H9 (cell line): Measurements from ENCODE around the gene C3orf20. TPM values are rescaled to one million over a fixed set of nuclear protein-coding genes. Genes with fewer than 3 reads are reported as not detected.

ENCODE experiments used
- DNase-seq: peaks from one replicate; pipeline ENCODE4 v3.0.0-alpha.2; 2017
- H2AFZ ChIP-seq: one replicate; pipeline ENCODE4 v1.6.1; 2013; ENCODE audit warnings: mild to moderate bottlenecking, low read length, control low read depth, moderate library complexity
- H2AK5ac ChIP-seq: 2 replicates; pipeline ENCODE4 v1.6.1; 2013; ENCODE audit warnings: low read length, control low read depth, mixed read lengths; ENCODE audit not compliant: insufficient read length
- H2BK120ac ChIP-seq: one replicate; pipeline ENCODE4 v1.6.1; 2013; ENCODE audit warnings: low read depth, mild to moderate bottlenecking, low read length, control low read depth, inconsistent platforms; ENCODE audit not compliant: poor library complexity, severe bottlenecking
- H2BK12ac ChIP-seq: 2 replicates; pipeline ENCODE4 v1.6.1; 2013; ENCODE audit warnings: low read length, control low read depth, mixed read lengths, low read depth; ENCODE audit not compliant: insufficient read length
- H2BK15ac ChIP-seq: 2 replicates; pipeline ENCODE4 v1.6.1; 2013; ENCODE audit warnings: low read depth, low read length, control low read depth
- H2BK20ac ChIP-seq: one replicate; pipeline ENCODE4 v1.6.1; 2013; ENCODE audit warnings: low read depth, mild to moderate bottlenecking, low read length, control low read depth, inconsistent platforms; ENCODE audit not compliant: poor library complexity, severe bottlenecking
- H2BK5ac ChIP-seq: 2 replicates; pipeline ENCODE4 v1.6.1; 2013; ENCODE audit warnings: low read length, control low read depth, mixed read lengths; ENCODE audit not compliant: insufficient read length
- H3K14ac ChIP-seq: 2 replicates; pipeline ENCODE4 v1.6.1; 2013; ENCODE audit warnings: low read length, control low read depth; ENCODE audit not compliant: insufficient read depth
- H3K18ac ChIP-seq: 2 replicates; pipeline ENCODE4 v1.6.1; 2013; ENCODE audit warnings: low read depth, mild to moderate bottlenecking, mixed read lengths, low read length, control low read depth; ENCODE audit not compliant: insufficient read length
- H3K23ac ChIP-seq: 2 replicates; pipeline ENCODE4 v1.6.1; 2013; ENCODE audit warnings: low read length, control low read depth, mixed read lengths, low read depth; ENCODE audit not compliant: insufficient read length
- H3K23me2 ChIP-seq: 2 replicates; pipeline ENCODE4 v1.6.1; 2013; ENCODE audit warnings: low read depth, mild to moderate bottlenecking, mixed read lengths, low read length, control low read depth; ENCODE audit not compliant: insufficient read length, poor library complexity, severe bottlenecking
- H3K27ac ChIP-seq: 2 replicates; pipeline ENCODE4 v1.5.1; 2013; ENCODE audit warnings: low read length, control low read depth, mixed read lengths, low read depth; ENCODE audit not compliant: insufficient read length
- H3K27me3 ChIP-seq: 2 replicates; pipeline ENCODE4 v1.6.1; 2013; ENCODE audit warnings: low read length, control low read depth, inconsistent platforms; ENCODE audit not compliant: insufficient read depth
- H3K4ac ChIP-seq: 2 replicates; pipeline ENCODE4 v1.6.1; 2013; ENCODE audit warnings: low read depth, mild to moderate bottlenecking, control low read depth, inconsistent platforms, low read length, moderate library complexity
- H3K4me1 ChIP-seq: 2 replicates; pipeline ENCODE4 v1.6.1; 2013; ENCODE audit warnings: low read length, control low read depth, inconsistent platforms; ENCODE audit not compliant: insufficient read depth
- H3K4me2 ChIP-seq: 2 replicates; pipeline ENCODE4 v1.6.1; 2013; ENCODE audit warnings: low read length, control low read depth, mixed read lengths; ENCODE audit not compliant: insufficient read length, insufficient read depth
- H3K56ac ChIP-seq: 2 replicates; pipeline ENCODE4 v1.6.1; 2013; ENCODE audit warnings: low read depth, mild to moderate bottlenecking, mixed read lengths, low read length, control low read depth; ENCODE audit not compliant: insufficient read length
- H3K79me1 ChIP-seq: 2 replicates; pipeline ENCODE4 v1.6.1; 2013; ENCODE audit warnings: low read depth, mild to moderate bottlenecking, moderate library complexity, low read length, control low read depth, inconsistent platforms; ENCODE audit not compliant: insufficient read depth, poor library complexity, severe bottlenecking
- H3K79me2 ChIP-seq: 2 replicates; pipeline ENCODE4 v1.6.1; 2013; ENCODE audit warnings: low read length, control low read depth, inconsistent platforms; ENCODE audit not compliant: insufficient read depth
- H3K9ac ChIP-seq: 2 replicates; pipeline ENCODE4 v1.6.1; 2013; ENCODE audit warnings: low read length, control low read depth, mixed read lengths; ENCODE audit not compliant: insufficient read length; ENCODE audit errors: extremely low read depth
- H3K9me3 ChIP-seq: one replicate; pipeline ENCODE4 v1.6.1; 2013; ENCODE audit warnings: low read depth, low read length, inconsistent platforms; ENCODE audit not compliant: control insufficient read depth
- H3T11ph ChIP-seq: one replicate; pipeline ENCODE4 v1.6.1; 2013; ENCODE audit warnings: mild to moderate bottlenecking, low read length, control low read depth, inconsistent platforms
- H4K20me1 ChIP-seq: one replicate; pipeline ENCODE4 v1.6.1; 2013; ENCODE audit not compliant: control insufficient read depth, insufficient read length, insufficient read depth
- H4K5ac ChIP-seq: 2 replicates; pipeline ENCODE4 v1.6.1; 2013; ENCODE audit warnings: low read depth, mild to moderate bottlenecking, mixed read lengths, low read length, control low read depth; ENCODE audit not compliant: insufficient read length
- H4K8ac ChIP-seq: replicated peaks from 2 replicates; pipeline ENCODE4 v1.6.1; 2013; ENCODE audit warnings: low read length, control low read depth, mixed read lengths, low read depth; ENCODE audit not compliant: insufficient read length
- H4K91ac ChIP-seq: 2 replicates; pipeline ENCODE4 v1.6.1; 2013; ENCODE audit warnings: low read depth, mild to moderate bottlenecking, moderate library complexity, mixed read lengths, low read length, control low read depth; ENCODE audit not compliant: insufficient read length
- H3K27ac Mint-ChIP-seq, 3 experiments: 2 replicates in 2 of 3; 3 replicates in 1 of 3; pipeline ENCODE4 v1.8.0; 2020 to 2021; ENCODE audit warnings: mixed read lengths in 3 of 3, mild to moderate bottlenecking in 1 of 3, moderate library complexity in 1 of 3
- H3K27me3 Mint-ChIP-seq: 2 replicates; pipeline ENCODE4 v1.8.0; 2021; ENCODE audit warnings: low read depth, mild to moderate bottlenecking, moderate library complexity, mixed read lengths
- H3K36me3 Mint-ChIP-seq, 3 experiments: 2 replicates in 2 of 3; 3 replicates in 1 of 3; pipeline ENCODE4 v1.8.0; 2020 to 2021; ENCODE audit warnings: low read depth in 3 of 3, mixed read lengths in 3 of 3; ENCODE audit not compliant: insufficient read depth in 1 of 3
- H3K4me1 Mint-ChIP-seq, 2 experiments: 2 replicates each; pipeline ENCODE4 v1.8.0; 2020; ENCODE audit warnings: mixed read lengths in 2 of 2
- H3K4me3 Mint-ChIP-seq, 2 experiments: 2 replicates in 1 of 2; 3 replicates in 1 of 2; pipeline ENCODE4 v1.8.0; 2020 to 2021; ENCODE audit warnings: mild to moderate bottlenecking in 2 of 2, mixed read lengths in 2 of 2, moderate library complexity in 1 of 2
- H3K9me3 Mint-ChIP-seq, 2 experiments: 2 replicates in 1 of 2; 3 replicates in 1 of 2; pipeline ENCODE4 v1.8.0; 2020; ENCODE audit warnings: mild to moderate bottlenecking in 2 of 2, mixed read lengths in 2 of 2, moderate library complexity in 1 of 2
- CTCF ChIP-seq: fragments of 200-600 bp; sonication (generic); conservative IDR thresholded peaks from 3 replicates; pipeline ENCODE4 v1.8.0; 2021; ENCODE audit warnings: antibody characterized with exemption, mild to moderate bottlenecking
- WGBS: extraction: QIAGEN DNeasy Blood & Tissue Kit; methylation state at CpG from one replicate; pipeline ENCODE4 v1.1.7; 2013; ENCODE audit warnings: missing lambda C conversion rate, low lambda C conversion rate, mixed read lengths; ENCODE audit not compliant: insufficient read length; ENCODE audit errors: extremely low coverage; 5-methylcytosine and 5-hydroxymethylcytosine counted together
- total RNA-seq: library from RNA; stranded (reverse); gene quantifications from 2 replicates; pipeline ENCODE4 v1.2.1, GENCODE V29; 2021

The C3orf20 gene
- total RNA-seq, 1 experiment from 2014 or later, result not detected

GRCh38 chr3:14769544-14770325 lies 94.8 kb downstream of the C3orf20 start:
- H3K9me3 ChIP-seq, result no peaks in the 10 kb centered on the region
- H3K79me2 ChIP-seq, result no peaks in the 10 kb centered on the region
- no peaks in the 10 kb centered on the region for H4K20me1 ChIP-seq
- H3K9me3 Mint-ChIP-seq, result no peaks in the 10 kb centered on the region; a peak in 1 of 5 replicates
- no peak overlapping the region for H3K27ac ChIP-seq
- no peaks in the 10 kb centered on the region for H3K79me1 ChIP-seq
- no peak overlapping the region for H2BK15ac ChIP-seq
- no peak overlapping the region for H3K4me2 ChIP-seq
- H3K18ac ChIP-seq, result no peak overlapping the region
- WGBS, result no CpG with 5 or more reads among the region's 11 CpGs
- H4K91ac ChIP-seq, result no peak overlapping the region
- H3K27ac Mint-ChIP-seq, result peak overlapping the region in 1 of 3 experiments; percentile 48; a peak in 1 of 7 replicates
- H2BK5ac ChIP-seq, result no peak overlapping the region
- no peak overlapping the region for H2AK5ac ChIP-seq
- no peak overlapping the region for H2BK20ac ChIP-seq
- H2AFZ ChIP-seq, result no peak overlapping the region
- TF ChIP-seq CTCF, result no peak
- no peaks in the 10 kb centered on the region; a peak in 1 of 7 replicates for H3K36me3 Mint-ChIP-seq
- H3K27me3 ChIP-seq, result no peaks in the 10 kb centered on the region
- peaks cover 3 to 16% of the 10 kb centered on the region in 2 experiments for H3K4me1 Mint-ChIP-seq
- no peak overlapping the region for H3K4me3 Mint-ChIP-seq
- H3K9ac ChIP-seq, result no peak overlapping the region
- no peak overlapping the region for H4K5ac ChIP-seq
- DNase-seq, result no peak
- no peak overlapping the region for H3K56ac ChIP-seq
- no peak overlapping the region for H2BK120ac ChIP-seq
- H3K4me1 ChIP-seq, result no peaks in the 10 kb centered on the region
- no peak overlapping the region for H4K8ac ChIP-seq
- no peak overlapping the region; the same call in 1 of the 2 replicates for H3K14ac ChIP-seq
- H3K23ac ChIP-seq, result no peak overlapping the region
- no peak overlapping the region for H2BK12ac ChIP-seq
- H3K4ac ChIP-seq, result no peak overlapping the region
- H3T11ph ChIP-seq, result no peak overlapping the region
- no peaks in the 10 kb centered on the region; the same call in 1 of the 2 replicates for H3K27me3 Mint-ChIP-seq
- no peaks in the 10 kb centered on the region for H3K23me2 ChIP-seq
